ENCODE measurements around the gene DPH2. TPM values are rescaled to one million over a fixed set of nuclear protein-coding genes. Genes with fewer than 3 reads are reported as not detected.
A peak's percentile ranks its signal among the peaks of the same experiment; 100 is the strongest.

The DPH2 gene
- total RNA-seq, 1 donor from 2014 or later = 22.8 TPM

DNA sequence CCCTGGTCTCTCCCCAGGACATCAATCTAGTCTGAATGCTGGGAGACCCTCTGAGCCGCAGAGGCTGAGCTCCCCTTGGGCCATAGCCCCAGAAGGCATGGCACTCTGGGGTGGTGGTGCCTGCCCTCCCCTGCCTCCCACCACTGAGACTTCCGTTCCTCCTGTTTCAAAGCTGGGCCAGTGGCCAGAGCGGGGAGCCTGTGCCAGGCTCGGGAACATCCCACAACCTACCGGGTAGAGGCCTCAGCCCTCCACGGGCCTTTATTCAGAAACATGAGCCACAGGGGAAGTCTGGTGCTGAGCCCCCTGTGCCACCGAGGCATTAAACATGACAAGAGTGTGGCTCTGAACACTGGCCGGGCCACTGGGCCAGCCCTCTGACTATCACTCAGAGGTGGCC is 29.6 kb downstream of the DPH2 start:
- no peak for DNase-seq (ENCODE audit: low read depth)

GRCh38 chr1:44000122-44000665 is 30.4 kb downstream of the DPH2 start:
- DNase-seq (ENCODE audit: low read depth) = peak; percentile 23

DNA sequence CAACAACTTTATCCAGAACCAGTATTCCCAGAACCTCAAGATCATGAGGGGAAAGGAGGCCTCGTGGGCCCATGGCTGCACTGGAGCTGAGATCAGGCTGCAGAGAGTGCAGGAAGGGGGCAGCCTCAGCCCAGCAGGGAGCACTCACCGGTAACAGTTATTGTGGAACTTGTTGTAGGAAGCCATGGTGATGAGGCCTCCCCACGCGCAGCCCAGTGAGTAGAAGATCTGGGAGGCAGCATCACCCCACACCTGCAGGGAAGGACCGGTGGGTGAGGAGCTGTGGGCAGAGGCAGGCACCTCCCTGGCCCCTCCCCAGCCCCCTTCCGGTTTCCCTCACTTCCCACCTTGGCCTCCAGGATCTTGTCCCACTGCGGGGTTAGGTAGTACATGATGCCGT is 32.4 kb downstream of the DPH2 start:
- no peak for DNase-seq (ENCODE audit: low read depth)

DNA sequence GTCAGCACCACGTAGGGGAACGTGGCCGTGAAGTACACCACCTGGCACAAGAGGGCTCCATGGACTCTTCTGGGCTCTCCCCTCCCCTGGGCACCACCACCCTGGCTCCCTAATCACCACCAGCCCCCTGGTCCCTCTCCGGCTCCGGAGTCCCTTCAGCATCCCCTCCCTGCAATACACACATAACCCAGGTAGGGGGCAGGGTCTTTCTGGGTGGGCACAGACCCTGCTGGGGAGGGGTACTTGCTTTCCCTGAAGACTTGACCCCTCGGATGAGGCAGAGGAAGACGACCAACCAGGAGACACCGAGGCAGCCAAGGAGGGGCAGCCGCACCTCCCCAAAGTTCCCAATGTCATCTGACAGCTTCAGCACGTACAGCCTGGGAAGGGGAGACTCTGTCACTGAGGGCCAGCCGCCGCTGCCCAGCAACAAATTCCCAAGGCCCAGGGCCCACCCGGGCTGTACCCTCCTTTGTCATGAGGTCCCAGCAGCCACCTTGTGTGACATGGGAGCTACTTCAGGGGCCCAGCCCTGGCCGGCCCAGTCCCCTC is 32.9 kb downstream of the DPH2 start:
- no peak for DNase-seq (ENCODE audit: low read depth)

GRCh38 chr1:44008259-44008658 is 38.4 kb downstream of the DPH2 start:
- DNase-seq (ENCODE audit: low read depth) = no peak

DNA sequence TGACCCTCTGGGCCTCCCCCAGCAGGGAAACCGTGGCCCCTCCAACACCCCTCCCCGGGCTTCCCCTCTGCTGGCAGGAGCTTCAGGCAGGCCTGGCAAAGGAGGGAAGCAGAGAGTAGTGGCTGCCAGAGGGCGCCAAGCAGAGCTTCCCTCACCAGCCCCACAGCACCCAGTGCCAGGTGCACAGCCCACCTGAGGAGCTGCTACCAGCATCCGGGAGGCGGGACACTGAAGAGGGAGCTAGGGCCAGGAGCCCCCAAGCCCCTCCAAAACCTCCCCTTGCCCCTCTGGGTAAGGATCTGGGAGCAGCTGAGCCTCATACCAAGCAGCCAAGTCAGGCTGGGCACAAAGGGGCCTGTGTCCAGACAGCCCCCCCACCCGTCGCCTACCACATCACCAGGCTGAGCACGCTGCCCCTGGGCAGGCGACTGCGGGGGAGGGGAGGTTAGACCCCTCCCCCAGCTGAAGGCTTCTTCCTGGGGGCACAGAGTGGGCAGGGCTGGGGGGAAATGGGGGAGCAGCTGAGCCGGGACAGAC is 41.2 kb downstream of the DPH2 start:
- DNase-seq (ENCODE audit: low read depth) = no peak

DNA sequence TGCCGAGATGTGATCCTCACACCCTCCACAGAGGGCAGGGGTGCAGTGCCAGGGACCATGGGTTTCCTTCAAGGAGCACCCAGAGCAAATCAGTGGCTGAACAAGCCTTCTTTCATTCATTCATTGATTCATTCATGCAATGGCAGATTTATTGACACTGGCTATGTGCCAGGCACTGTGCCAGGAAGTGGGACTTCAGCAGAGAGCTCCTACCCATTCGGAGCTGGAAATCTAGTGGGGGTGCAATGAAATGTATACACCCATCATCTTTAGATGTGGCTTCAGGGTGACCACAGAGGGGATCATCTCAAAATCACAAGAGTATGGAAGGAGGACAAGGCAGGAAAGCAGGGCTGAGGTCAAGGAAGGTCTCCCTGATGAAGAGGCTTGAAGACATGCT is 42.6 kb downstream of the DPH2 start:
- DNase-seq (ENCODE audit: low read depth) = no peak

- no peak for DNase-seq (ENCODE audit: low read depth)
Observed at GRCh38 chr1:44012941-44013609, 43.3 kb downstream of the DPH2 start.

GRCh38 chr1:44013949-44014348 is 44.1 kb downstream of the DPH2 start:
- no peak for DNase-seq (ENCODE audit: low read depth)

- DNase-seq (ENCODE audit: low read depth) = no peak
Observed at GRCh38 chr1:44014365-44015104, 44.7 kb downstream of the DPH2 start.

- no peak for DNase-seq (ENCODE audit: low read depth)
Observed at GRCh38 chr1:44015206-44015605, 45.4 kb downstream of the DPH2 start.

GRCh38 chr1:44016041-44016889 is 46.5 kb downstream of the DPH2 start:
- no peak for DNase-seq (ENCODE audit: low read depth)

DNA sequence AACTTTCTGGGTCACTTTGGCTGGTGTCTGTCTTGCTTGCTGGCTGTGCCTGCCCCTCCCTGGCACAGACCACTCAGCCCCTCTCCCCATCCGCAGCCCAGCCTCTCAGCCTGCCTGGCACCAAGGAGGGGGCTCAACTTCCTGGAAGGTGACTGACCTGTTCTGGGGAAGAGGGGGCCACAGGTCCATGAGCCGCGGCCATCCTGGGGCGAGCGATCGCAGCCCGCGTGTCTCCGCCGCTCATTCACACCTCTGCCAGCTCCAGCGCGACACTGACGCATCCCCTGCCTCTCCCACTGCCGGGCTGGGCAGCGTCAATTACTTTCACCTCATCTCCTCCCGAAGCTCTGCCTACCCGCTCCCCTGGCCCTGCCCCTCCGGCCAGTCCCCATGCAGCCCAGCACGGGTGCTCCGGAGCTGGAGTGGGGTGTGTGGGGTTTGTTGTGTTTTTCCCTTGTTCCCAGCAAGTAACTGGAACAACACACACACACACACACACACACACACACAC is 47.1 kb downstream of the DPH2 start:
- no peak for DNase-seq (ENCODE audit: low read depth)

- DNase-seq (ENCODE audit: low read depth) = no peak
Observed at GRCh38 chr1:44019466-44019948, 49.7 kb downstream of the DPH2 start.

DNA sequence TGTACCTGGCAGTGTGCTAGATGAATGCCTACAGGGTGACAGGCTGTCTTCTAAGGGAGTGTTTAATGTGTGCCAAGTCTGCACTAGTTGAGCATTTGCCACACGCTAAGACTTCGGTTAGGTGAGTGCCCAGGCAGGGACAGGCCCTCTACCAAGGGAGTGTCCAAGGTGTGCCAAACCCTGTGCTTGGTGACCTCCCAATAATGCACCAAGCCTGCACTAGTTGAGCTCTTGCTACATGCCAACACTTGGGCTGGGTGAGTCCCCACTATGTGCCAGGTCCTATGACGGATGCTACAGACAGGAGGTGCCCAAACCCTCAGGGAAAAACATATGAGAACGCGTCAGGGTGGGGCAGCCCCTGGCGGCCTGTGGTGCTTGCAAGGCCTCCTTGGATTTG is 50.7 kb downstream of the DPH2 start:
- DNase-seq (ENCODE audit: low read depth) = no peak

GRCh38 chr1:44021156-44021555 is 51.3 kb downstream of the DPH2 start:
- no peak for DNase-seq (ENCODE audit: low read depth)

- no peak for DNase-seq (ENCODE audit: low read depth)
Observed at GRCh38 chr1:44021581-44022321, 51.9 kb downstream of the DPH2 start.

All from renal cortical epithelial cell (primary cell).